Measurements from ENCODE around the gene IGSF3.

GRCh38 chr1:116686723-116687352 lies 19.3 kb upstream of the IGSF3 start:
- TF ChIP-seq CTCF (IDR thresholded peaks at IDR 0.05) (no peak), POLR2A (IDR thresholded peaks at IDR 0.05) (no peak)

Data from sigmoid colon (tissue), 3 donors.